Muscle of back (tissue), 11 donors: ENCODE data around the gene SENP1. TPM values are rescaled to one million over a fixed set of nuclear protein-coding genes. Genes with fewer than 3 reads are reported as not detected.

ENCODE experiments used
- DNase-seq, 3 donors: peaks; one replicate each; pipeline versions ENCODE4 v3.0.0 to v3.0.0-alpha.2; 2013
- polyA plus RNA-seq, 10 donors: library from polyadenylated mRNA; unstranded; fragments of 120-200 nt; gene quantifications; one replicate each; pipeline ENCODE4 v1.2.1, GENCODE V29; 2013; ENCODE audit not compliant: insufficient read length in 10 of 10

SENP1 gene
- polyA plus RNA-seq, 10 donors: 12.2 to 20.5 (median 16.1) TPM

DNA sequence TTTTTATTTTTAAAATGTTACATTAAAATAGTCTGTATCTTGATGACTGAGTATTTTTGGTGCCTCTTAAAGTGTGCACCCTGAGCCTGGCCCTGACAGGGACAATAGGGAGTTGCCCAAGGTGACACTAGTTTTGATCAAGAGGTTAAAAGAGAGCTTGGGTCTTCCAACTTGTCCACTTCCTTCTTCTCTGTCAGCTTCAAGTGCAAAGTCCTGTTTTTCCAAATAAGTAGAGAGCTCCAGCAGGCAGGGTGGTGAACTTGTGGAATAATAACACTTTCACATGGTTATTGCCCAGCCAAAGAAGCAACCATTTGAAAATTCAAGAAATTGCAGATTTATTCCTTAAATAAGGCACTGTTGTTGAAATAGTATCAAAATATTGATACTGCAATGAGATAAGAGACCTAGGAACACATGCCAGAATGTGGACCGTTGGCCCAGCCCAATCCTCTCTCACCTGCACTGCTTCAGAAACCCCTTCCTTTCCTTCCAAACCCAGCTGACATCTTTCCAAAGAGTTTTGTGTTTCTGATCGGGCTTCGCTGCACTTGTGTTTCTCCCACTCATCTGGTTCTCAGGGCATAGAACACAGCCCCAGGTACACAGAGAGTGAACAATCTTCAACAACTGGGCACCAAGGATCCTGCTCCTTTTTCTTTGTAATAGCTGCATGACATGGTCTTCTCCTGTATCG, 87.8 kb downstream of the SENP1 start:
- DNase-seq: no peak

DNA sequence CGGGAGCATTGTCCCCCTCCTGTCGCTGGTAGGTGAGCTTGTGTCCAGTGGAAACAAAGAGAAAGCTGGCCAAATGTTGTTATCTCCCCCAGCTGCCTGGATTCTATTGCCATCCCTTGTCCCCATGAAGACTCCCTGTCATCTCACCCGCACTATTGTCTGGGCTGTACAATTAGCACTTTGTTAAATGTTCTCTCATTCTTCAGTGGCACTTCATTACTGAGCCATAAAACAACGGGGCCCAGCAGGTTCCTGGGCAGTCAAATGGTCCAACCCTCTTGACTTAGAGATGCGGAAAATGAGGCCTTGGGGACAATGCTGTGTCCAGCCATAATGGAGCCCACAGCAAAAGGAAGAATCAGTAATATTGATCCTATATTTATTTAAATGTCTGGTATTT, 88.4 kb downstream of the SENP1 start:
- DNase-seq: no peak

DNA sequence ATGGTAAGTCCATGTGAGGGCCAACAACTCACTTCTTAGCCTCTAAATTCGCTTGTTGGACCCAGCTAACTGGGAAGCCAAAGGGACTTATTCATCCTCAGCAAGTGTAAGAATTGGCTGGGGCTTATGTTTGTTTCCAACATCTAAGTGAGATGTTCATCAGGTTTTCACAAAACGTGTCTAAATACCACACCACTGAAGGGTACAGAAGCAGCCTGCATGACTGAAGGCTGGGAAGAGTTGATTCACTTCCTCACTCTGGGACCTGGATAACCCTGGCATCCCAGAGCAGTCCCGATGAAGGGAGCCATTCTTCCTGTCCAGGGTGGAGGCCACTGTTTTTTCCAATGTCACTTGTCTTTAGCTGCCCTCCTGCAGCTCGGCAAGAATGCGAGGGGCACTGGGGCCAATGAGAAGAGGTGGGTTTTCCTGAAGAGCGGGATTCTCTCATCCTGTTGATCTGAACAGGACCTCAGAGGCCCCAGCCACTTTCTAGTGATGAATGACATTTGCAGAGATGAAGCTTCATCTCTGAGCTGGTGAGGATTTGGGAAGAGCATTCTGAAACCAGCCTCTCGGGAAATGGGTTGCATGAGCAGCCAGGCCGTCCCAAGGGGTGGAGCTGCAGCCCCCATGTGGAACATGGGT, 89.4 kb downstream of the SENP1 start:
- no peak for DNase-seq

DNA sequence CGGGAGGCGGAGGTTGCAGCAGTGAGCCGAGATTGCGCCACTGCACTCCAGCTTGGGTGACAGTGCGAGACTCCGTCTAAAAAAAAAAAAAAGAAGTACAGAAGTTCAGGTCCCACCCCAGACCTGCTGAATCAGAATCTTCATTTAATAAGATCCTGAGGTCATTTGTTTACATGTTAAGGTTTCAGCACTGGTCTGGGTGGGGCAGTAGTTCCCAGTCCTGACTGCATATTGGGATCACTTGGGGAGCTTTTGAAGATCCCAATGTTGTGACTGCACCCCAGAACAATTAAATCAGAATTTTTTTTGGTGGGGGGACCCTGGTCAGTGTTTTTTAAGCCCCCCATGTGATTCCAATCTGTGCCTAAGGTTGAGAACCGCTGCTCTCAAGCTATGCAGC, 89.9 kb downstream of the SENP1 start:
- no peak for DNase-seq

DNA sequence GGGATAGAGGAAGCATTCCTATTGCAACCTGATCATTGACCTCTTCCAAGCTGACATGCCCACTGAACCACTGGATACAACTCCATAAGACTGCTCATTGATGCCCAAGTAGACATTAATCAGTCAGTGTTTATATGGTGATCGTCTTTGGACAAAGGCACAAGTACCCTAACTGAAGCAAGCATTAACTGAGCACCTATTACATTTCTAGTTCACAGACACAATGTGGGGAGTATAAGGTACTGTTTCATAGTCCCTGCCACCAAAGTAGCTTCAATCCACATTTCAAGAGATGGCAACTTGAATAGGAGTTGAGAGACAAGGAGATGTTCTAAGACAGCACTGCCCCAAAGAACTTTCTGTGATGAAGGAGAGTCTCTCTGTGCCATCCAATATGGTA, 90.8 kb downstream of the SENP1 start:
- no peak for DNase-seq

DNA sequence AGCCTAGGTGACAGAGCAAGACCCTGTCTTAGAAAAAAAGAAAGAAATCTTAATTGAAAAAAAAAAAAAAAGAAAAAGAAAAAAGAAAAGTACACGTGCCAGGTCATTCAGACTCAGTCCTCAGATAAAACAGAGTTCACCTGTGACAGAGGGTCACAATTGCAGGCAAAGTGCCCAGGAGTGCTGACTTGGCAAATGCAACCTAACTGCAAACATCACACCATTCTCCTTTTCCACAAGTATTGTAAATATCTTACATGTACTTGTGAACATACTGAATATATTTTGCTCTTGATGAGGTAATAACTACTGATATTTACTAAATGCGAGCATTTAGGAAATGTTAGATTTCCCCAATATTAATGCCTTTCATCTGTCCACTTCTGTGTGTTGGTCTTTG, 92.6 kb downstream of the SENP1 start:
- no peak for DNase-seq

DNA sequence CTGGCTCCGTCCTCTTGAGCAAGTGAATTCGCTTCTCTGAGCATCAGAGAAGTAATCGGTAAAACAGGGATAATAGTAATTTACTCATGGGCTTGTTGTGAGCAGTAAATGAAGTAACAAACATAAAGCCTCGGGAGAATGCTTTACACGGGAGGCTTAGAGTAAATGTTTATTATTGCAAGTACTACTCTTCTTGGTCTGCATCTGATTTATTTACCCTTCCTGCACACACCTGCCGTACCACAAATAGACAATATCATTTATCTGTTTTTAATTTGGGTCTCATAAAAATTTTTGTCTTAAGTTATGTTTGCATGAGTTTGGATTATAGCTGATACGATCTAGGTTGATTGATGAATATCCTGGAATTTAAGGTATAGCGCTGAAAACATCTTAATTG, 93.8 kb downstream of the SENP1 start:
- no peak for DNase-seq

DNA sequence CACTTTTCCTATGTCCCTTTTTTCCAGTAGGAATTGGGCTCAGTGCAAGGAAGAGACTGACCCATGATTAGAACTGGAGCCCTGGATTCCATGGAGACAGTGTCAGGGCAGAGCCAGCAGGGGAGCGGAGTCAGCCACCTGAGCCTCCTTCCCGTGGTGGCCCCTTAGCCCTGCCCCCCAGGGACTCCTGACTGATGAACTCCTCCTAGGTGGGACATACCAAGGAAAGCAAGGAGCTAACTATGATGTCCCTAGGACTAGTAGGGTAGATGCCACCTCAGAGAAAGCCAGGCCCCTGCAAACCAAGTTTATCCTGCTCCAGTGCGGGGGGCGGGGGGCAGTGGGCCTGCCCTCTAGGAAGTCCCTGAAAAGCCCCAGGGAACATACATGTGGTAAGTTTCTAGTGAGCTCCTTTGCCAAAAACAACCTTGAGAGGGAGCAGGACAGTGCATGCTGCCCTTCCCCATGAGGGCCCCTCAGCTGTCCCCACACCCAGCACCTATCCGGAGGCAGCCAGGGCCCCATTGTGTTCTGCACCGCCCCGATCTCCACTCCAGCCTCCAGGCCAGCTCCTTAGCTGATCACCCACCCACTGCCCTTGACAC, 95.4 kb downstream of the SENP1 start:
- DNase-seq: no peak

DNA sequence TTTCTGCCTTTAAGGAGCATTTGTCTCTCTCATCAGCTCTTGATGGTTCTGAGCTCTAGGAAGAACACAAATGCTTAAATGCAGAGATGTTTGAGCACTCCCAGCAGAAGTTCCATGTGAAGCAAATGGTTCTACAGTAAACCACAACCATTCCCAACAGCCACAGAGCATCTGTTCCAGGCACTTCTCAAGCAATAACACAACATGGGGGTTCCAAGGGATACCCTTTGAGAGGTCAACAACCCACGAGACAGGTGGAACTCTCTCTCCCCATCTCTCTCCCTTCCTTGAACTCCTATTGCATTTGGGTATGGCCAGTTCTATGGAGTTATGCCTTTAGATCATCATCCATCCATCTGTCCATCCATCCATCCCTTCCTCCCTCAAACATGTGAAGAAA, 96.4 kb downstream of the SENP1 start:
- DNase-seq: no peak

DNA sequence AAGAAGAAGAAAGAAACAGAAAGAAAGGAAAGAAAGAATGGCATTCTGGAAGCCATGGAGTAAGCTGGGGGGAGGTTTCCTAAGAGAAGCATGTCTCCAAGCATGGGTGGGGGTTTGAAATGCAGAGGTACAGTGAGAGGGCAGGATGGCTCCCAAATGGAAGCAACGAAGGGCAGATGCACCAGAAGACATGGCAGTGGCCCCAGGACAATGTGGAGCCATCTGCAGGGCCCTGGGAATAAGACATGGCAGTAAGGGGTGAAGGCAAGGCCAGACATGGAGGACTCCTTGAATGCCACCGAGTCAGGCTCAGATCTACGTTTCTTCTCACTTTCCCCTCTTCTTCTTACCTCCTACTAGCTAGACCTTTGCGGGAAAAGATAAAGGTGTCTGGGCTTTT, 96.9 kb downstream of the SENP1 start:
- no peak for DNase-seq

DNA sequence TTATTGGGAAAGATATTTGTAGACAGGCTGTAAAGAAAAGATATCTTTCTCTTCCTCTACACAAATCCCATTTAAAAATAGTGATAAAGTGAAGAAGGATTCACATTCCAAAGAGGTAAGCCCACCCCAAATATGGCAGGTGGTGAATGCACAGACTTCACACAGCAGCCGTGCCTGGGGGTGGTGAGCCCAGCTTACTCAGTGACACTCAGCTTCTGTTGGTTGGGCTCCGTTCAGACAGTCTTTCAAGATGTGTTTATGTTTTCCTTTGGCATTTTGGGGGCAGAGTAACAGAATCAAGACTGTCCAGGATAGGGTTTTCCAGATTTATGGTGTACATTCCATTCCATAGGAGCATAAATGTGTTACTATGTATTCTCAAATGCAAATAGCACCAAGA, 97.5 kb downstream of the SENP1 start:
- no peak for DNase-seq

DNA sequence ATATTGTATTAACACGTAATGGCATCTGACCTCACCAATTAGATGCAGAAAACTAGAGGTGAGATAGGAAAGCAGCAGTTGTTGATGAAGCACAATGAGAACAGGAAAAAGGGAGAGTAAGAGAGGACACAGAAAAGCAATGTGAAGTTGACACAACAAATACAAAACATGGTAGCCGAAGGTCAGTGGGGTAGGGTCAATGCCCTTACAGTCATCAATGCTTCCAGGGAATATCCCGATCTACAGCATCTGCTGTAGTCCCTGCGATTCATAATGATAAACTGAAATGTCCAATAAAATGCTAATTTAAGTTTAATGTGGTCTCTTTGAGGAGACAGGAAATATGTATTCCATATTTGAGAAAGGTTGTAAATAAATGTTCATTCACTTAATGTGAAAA, 98.7 kb downstream of the SENP1 start:
- DNase-seq: no peak

DNA sequence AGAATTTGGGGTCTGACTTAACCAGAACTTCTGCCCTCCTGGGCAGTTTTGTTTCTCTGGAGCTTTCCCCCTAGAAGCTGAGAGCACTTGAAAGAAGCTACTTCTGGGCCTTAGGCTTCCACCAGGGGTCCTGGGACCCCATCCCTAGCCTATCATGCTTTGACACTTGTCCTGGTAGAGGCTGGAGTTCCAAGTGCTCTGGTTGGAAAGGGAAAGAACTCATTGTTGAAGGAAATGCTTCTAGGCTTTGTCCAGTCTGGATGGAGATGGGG, 100.2 kb downstream of the SENP1 start:
- no peak for DNase-seq

DNA sequence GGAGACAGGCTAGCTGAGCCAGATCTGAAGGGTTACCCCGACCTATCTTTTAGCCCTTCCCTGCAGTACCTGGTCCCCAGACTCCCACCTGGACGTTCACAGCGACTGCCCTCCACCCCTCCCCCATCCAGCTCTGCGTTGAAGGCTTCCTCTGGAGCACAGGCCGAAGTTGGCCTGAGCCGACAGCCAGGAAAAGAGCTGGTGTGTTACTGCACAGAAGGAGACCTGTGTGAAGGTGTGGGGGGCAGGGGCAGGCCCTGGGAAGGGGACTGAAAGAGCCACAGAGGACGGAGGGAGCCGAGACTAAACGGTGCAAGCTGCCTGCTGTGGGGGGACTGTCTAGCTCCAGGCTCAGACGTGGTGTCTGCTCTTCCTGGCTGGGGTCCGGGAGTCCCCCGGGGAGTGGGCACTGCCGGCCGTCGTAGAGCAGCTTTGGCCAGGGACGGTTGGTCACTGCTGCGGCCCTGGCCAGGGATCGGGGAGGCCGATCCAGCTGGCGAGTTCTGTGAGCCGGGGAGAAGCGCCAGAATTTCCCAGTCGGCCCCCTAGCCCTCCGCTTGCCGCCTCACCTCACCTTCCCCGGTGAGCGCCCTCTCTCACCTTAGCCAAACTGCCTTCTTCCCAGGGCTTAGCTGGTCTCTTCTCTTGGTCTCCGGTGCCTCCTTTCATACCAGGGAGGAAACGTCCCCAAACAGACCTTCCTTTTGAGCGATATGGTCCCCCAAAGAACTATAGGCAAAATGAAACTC, 100.7 kb downstream of the SENP1 start:
- DNase-seq: peak in 1 of 3 donors; percentile 30

DNA sequence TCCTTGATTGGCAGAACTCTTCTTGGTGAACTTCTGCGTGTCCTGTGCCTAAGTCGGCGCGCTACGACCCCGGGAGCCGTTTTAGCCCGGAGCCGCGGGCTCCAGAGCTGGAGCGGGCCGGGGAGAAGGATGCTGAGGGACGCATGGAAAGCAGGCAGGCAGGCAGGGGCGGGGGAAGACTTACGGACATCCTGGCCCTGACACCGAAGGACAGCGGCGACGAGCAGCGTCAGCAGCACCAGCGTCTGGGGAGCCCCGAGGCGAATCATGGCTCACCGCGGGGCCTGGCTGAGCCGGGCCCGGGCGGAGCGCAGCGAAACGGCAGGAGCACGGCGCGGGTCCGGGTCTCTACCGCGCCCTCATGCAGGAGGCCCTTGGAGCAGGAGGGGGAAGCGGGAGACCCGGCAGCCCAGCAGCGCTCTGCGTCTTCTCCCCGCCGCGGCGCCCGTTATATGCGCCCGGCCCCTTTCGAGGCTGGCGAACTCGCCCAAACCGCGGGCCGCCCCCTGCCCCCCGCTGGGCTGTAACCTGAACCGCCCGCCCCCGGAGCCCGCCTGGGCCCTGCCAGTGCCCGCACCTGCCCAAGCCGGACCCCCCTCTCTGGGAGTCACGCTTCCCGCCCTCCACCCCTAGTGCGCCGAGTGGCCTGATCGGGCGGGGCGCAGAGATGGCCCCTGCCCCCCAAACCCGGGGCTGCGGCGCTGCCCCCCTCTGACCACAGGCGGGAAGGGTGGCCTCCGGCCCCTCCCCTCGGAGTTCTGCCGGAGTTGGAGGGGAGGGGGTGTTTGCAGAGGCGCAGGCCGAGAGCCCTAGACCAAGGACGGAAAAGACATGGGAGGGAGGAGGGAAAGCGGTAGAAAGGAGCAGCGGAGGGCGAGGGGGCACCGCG, 101.6 kb downstream of the SENP1 start, which contains the start of gene COL2A1:
COL2A1 (minus strand) TSS at position 424 of the 889 bp plus-strand sequence; CDS start at position 269, 155 bp downstream.
- peak in 2 of 3 donors; percentile 38 to 82 for DNase-seq

DNA sequence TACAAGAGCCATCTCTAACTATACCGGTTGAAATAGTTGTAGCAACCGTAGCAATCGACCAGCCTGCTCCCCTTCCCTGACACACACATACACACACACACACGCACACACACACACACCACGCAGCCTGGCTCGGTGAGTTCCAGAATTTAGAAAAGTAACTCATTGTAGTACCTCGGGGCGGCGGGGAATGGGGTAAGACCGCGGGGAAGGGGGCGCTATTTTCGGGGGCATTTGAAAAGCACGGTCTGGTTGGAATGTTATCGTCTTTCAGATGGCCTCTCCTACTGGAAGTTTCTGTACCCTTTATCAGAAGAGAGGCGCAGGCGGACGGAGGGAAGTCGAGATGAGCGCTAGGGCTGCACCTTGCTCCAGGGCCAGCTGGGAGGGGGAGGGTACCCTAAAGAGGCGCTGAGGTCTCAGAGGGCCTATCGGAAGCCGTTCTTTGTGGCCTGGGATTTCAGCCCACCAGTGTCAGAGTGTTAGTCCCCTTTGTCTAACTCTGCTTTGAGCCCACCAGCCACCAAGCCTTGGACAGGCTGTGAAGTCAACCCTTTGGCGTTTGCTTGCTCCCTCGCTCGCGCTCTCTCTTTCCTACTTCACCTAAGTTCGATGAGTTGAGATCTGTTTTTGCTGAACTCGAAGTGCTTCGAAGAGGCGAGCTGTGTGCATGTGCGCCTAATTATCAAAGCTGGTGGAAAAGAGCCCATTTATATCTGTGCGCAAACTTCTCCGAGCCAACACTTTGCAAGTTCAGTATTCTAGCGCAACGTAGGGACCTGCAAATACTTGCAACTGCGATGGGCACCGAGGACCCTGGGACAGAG, 102.4 kb downstream of the SENP1 start:
- peak in 1 of 3 donors; percentile 13 for DNase-seq

DNA sequence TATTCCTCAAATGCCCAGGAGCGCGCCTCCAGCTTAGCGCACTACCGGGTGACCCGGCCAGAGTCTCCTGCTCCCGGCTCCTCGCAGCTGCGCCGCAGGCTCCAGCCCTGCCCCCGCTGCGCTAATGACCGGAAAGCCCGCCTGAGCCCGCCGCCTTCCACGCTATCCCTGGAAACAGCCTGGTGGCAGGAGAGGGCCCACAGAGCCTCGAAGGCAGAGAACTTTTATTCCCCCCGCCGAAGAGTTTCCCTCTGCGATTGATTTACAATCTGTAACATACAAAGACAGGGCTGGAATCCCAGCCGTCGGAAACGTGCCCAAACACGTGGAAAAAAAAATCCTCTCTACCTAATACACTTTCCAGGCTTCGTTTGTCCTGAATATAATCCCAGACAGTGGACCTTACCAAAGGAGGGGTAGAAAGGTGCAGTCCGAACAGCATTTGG, 103.1 kb downstream of the SENP1 start:
- DNase-seq: peak in 2 of 3 donors; percentile 66 to 84

DNA sequence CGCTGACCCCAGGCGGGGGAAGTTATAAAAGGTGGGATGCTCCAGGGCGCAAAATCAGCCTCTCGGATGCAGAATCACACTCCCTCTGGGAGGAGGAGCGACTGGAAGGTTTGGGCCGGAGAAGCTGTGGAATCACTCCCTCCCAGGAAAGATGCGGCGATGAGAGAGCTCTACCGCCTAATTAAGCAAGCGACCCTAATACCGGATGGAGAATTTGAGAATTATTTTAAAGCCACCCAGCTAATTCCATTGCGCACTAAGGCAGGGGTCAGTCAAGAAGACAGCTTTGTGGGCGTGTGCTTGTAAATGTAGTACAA, 103.5 kb downstream of the SENP1 start:
- DNase-seq: peak in 1 of 3 donors; percentile 4

DNA sequence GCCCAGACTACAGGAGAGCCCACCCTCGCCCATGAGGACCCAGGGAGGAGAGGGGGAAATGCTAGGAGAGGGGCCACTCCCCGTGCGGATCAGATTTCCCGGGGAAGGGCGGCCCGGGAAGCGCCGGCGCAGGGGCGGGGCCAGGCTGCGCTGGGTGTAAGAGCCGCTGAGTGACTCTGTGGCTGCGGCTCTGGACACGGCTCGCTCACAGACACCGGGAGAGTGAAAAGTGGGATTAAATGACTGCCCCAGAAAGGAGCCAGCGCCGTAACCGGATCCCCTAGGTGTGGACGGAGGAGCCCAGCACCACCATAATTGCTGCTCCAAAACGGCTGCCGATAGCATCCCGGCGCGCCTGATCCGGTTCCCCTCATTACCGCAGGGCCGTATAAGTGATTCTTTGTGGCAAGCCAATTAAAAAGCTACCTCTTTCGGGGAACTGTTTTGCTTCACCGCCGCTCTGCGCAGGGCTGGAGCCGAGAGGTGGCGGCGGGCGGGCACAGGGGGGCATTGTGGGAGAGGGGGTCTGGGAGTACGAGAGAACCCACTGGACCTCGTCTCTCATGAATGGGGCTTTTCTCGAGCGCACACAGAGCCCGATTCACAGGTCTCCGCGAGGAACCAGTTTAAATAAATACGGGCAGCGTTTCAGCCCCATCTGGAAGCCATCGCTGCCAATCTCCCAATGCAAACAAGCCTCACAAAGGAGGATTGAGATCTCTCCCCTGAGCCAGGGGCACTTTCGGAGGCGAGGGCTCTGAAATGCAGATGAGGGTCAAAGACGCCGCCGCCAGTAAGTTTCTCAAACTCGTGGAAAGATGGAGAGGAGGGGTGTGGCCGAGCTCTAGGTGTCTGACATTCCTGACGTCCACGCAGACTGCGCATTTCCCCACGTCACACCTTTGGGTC, 104.1 kb downstream of the SENP1 start:
- peak; percentile 49 to 84 (median 69) for DNase-seq
